NCI-H1694 (cell line): Measurements from ENCODE around the gene API5.
"Not testable (repeated sequence)": the region's sequence is repeated elsewhere in the genome, so short reads cannot be mapped to it uniquely, and the experiment has no call there.

Experiments
- DNase-seq: peaks from one replicate; lab custom pipeline; 2025; lab: John Stamatoyannopoulos, UW

API5 gene

DNA sequence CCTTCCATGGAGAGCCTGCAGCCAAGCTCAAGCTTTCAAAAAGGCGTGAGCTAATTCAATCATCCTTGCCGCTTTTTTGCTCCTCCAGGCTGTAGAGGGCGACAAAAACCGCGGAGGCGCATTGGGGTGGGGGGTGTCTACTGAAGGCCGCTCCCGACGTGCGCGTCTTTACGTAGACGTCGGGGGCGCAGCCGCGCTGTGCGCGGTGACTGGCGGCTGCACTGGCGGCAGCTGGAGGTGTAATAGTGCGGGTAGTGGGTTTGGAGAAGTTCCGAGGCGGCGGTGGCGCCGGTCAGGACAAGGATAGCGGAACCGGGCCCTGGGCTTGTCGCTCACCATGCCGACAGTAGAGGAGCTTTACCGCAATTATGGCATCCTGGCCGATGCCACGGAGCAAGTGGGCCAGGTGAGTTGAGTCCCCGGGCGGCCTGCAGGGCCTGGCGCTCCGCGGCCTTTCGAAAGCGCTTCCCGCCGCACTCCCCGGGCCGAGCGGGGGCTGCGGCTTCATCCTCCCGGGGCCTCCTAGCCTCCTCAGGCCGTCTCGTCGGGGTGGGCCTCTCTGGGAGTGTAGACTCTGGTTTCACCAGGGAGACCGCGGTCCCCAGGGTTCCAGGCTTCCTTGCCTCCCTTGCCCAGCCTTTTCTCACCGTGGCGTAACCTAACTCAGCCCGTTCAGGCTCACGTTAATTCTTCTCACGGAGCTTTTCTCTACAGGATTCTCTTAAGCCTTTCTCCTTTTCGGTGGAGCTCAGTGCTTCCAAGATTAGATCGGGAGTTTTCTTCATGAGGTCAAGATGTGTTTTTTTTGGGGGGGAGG lies at the start of gene API5:
TSS of gene API5 (plus strand) at position 206 of the 817 bp plus-strand sequence. CDS start at position 338, 132 bp downstream.
- DNase-seq: peak; percentile 91

DNA sequence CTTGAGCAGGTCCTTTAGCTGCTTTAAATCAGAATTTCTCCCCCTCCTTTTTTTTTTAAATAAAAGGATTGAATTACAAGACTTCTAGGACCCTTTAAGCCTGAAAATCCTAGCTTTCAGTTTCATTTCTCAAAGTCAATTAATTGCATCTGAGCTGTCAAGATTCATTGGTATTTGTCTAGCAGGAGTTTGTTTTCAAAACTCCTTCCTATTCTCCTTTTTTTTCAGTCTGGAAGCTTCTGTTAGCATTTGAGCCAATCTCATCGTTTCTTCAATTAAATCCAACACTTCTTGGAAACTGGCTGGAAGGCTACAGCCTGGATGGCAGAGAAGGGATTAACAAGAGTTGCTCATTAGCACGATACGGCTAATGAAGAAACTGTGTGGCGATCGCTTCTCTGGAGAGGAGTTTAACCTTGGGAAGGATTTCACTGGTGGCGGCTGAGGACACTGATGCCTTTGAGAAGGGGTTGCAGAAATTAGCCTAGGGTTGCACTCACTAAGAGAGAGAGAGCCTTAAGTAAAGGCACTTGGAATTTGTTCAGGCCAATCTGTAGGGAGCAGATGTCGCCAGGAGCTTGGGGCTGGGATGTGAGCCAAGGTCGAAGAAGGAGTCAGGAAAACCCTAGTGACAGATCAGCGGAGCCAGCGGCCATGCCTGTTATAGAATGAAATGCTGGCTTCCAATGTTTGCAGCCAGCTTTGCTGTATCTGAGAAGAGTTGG lies 43.8 kb upstream of the API5 start:
- no peak for DNase-seq

DNA sequence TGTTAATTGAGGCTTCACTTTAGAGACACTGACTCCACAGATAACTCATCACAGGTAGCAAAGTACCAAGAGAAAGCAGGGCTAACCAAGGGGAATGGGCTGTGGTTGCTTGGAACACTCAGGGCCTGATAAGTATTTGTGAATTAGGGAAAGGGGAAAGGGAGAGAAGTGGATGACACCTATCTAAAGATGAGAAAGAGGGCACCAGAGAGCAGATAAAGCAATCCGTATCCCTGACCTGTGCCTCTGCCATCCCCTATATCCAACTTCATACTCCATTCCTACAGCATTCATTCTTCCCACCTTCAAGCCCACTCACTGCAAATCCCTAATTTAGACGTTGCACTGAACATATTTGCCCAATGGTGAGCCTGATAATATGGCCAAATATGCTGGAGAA lies 43.0 kb upstream of the API5 start:
- no peak for DNase-seq

DNA sequence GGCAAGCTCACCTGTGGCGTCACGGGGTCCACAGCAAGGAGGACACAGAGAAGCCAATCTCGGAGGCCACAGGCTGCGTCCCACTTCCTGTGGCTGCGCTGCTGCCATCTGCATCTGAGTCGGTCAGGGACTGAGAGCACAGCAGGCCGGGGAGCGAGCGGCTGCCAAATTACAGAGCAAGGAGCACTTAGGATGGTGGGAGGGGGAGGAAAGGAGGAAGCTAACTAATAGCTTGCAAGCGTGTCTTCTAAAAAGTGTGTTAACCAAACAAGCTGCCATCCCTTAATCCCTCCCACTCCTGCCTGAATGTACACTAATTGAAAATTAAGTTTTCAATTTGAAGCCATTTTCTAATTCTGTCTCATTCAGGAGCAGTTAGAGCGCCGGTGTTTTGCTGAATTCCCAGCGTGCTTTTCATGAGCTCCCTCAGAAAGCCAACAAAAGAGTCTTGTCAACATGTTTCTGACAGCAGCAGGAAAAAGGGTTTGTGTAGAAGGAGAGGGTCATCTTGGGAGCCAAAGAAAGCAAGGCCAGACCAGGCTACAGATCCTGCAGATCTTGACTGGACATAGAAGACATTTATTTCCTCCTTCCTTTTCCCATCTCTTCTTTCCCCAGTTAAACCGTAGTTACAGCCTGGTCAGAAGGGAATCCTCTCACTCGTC lies 42.4 kb upstream of the API5 start:
- no peak for DNase-seq

DNA sequence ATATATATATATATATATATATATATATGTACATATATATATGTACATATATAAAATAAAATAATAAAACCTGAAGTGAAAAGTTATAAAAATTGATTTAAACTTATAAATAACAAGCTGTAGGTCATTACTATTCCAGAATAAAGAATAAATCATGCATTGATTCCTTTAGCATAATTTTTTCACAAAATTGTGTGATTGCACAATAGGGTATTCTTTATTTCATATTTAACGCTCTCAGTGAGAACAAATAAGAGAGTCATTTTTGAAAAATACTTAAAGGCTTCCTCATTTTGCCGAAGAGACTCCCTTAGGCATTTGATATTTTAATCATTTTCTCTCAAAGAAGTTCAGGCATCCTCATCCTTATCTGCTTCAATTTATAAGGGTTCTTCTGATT lies 41.3 kb upstream of the API5 start:
- DNase-seq: no peak

DNA sequence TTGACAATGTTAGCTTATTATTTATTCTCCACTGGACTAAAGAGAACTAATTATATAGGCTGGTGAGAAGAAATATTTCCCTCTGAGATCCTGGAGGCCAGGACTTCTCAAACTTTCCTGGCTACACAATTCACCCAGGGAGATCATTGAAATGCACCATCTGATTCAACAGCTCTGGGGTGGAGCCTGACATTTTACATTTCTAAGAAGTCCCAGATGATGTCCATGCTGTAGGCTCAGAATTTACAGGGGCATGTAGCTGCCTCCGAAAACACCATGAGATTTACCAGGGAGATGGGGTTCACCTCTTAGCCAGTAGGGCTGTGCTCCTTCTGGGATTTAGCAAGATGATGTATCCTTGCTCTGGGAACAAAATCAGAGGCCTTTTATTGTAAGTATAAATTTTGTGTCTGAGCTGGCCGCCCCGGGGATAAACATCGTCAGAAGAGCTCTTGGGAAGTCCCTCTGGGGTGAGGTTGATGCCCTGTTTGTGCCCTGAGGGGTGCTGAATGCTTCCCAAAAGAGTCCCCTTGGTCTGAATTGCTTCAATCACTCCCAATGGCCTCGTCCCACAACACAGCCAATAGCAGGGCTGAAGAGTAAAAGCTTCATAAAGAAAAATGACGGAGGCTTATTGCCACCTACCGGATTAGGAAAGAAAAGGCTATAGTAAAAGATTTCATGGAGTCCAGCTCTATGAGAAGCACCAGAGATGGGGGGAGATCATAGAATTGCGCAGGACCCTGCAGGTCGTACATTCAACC lies 33.4 kb upstream of the API5 start:
- DNase-seq: peak; percentile 7

DNA sequence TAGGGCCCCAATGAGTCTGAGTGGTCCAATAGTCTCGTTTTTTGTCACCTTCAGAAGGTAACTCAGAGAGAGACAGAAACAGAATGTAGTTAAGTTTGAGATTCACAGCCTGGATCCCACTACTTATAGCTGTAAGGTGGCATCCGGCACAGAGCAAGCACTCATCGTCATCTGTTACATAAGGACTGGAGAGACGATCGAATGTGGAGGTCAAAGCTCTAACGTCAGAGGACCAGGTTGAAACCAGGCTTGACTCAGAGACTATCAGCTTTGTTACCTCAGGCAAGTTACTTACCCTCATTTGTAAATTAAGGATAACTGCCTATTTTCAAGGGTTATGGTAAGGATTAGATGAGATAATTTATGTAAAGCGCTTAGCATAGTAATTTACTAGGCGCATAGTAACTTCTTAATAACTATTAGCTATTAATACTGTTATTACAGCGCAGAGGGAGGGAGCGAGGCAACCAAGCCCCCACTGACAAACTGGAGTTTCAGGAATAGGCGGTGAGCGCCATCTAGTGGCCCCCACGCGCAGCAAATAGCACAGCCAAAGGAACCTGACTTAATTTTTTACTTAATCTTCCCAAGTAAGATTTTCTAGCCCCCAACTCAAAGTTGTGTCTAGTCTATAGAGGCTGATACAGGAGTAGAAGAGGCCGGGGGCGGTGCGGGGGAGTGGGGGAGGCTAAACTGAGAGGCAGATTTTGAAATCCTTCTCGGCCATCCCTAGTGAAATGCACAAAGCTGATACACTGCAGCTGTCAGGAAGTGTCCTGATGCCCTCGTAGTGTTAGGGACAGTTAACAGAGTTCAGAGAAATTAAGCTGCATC lies 29.0 kb upstream of the API5 start:
- no peak for DNase-seq

DNA sequence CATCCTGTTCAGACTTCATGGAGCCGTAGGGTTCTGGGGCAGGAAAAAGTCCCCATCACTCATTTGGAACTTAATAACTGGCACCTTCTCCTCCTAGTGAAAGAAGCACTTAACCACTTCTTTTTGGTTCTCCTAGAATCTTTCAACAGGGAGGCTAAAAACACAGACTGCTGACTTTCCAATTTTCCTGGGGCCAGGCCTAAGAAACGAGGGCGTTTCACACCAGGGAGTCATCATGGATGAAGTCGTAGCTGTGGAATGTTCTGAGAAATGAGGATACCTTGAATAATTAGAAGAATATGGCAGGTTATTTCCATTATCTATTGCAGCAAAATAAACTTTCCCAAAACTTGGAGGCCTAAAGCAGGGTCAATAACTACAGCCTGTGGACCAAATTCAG lies 26.0 kb upstream of the API5 start:
- DNase-seq: no peak

DNA sequence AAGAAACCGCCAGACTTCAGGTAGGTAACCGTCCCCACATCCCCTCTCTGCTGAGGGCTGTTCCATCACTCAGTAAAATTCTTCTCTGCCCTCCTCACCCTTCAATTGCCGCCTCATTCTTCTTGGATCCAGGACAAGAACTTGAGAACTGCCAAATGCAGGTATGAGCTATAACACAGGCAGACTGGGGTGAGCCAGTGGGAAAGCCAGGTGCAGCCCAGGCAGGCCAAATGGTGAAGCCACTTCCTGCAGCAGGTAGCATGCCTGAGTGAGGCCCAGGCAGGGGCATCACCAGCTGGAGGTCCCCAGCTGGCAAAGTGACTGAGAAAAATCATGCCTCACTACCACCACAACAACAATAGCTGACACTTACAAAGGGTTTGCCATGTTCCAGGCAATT lies 22.4 kb upstream of the API5 start:
- DNase-seq: no peak

DNA sequence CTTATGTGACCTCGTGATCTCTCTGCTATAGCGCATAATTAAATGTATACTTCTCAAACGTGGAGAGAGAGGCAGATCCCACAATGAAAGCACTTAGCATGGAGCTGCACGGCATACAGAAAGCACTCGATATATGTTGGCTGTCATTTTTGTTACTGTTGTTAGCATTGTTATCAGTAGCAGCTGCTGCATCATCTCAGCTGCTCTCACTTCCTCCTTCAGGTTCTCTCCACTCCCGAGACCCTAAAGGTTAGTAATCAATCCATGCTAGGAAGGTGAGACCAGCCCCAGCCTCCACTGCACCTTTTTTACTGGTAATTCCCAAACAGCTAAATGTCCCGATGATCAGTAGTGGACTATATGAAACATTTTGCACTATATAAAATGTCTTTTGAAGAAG lies 13.4 kb upstream of the API5 start:
- no peak for DNase-seq

DNA sequence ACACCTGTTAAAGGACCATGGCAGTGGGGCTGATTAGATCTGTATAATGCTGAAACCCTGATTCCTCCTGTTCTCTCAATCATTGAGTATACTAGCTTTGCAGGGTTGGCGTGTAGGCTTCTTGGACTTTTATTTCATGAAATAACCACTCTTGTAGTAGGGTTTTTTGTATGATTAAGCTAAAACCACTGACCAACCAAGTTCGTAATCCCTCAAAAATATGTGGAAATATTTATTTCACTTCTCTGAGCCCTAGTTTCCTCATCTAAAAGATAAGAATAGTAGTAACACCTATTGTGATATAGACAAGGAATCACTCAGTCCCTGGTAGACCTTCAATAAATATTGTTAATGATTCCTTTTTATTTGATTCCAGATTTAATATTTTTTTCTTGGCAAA lies 4.2 kb downstream of the API5 start:
- no peak for DNase-seq

DNA sequence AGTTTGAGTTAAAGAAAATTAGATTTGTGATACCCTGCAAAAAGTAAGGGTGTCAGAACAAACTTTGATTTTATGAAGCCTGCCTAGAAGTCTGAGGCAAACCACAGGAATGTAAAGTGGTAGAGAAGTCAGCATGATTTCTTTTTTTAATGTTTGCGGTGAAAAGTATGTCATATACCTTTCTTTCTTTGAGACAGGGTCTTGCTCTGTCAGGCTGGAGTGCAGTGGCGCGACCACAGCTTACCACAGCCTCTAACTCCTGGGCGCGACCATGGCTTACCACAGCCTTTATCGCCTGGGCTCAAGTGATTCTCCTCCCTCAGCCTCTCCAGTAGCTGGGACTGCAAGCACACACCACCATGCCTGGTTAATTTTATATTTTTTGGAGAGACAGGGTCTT lies 4.7 kb downstream of the API5 start:
- no peak for DNase-seq

DNA sequence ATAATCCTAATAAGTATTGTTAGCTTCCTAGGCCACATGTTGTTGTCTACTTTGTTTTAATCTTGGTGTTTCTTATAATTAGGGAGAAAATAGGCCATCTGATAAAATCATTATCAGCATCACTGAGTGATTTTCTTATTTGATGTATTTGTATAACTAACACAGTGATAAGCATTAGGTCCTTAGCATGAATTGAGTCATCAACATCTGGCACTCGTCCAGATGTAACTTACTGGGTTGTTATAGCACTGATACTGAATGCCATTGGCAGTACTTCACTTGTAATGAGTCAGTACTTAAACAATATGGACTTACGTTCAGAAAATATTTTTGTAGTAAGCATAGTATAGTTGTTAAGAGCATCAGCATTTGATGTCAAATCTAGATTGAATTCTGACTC lies 16.2 kb downstream of the API5 start:
- peak; percentile 0 for DNase-seq

DNA sequence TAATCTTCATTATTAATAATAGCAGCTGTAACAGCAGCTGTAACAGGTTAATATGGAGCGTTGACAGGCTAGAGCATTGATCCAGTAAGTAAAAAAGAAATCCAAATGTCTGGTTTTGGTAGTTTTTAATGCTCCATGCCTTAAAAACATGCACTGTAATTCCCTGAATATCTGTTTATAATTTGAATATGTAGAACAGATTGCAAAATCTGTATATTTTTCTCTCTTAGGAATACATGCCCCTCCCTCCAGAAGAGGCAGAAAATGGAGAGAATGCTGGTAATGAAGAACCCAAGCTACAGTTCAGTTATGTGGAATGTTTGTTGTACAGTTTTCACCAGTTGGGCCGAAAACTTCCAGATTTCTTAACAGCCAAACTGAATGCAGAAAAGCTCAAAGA lies 16.7 kb downstream of the API5 start:
- DNase-seq: no peak

DNA sequence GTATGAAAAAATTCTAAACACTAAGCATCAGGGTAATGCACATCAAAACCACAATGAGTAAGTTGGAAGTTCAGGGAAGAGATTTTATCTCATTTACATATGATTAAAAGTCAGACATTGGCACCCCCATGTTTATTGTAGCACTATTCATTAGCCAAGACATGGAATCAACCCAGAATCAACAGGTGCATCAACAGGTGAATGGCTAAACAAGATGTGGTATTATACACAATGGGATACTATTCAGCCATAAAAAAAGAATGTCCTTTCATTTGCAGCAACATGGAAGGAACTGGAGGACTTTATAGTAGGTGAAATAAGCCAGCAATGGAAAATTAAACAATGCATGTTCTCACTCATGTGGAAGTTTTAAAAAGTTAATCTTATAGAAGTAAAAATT lies 29.4 kb downstream of the API5 start:
- no peak for DNase-seq

DNA sequence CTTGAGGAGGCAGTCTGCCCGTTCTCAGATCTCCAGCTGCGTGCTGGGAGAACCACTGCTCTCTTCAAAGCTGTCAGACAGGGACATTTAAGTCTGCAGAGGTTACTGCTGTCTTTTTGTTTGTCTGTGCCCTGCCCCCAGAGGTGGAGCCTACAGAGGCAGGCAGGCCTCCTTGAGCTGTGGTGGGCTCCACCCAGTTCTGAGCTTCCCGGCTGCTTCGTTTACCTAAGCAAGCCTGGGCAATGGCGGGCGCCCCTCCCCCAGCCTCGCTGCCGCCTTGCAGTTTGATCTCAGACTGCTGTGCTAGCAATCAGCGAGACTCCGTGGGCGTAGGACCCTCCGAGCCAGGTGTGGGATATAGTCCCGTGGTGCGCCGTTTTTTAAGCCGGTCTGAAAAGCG lies 39.6 kb downstream of the API5 start:
- DNase-seq: not testable (repeated sequence)

DNA sequence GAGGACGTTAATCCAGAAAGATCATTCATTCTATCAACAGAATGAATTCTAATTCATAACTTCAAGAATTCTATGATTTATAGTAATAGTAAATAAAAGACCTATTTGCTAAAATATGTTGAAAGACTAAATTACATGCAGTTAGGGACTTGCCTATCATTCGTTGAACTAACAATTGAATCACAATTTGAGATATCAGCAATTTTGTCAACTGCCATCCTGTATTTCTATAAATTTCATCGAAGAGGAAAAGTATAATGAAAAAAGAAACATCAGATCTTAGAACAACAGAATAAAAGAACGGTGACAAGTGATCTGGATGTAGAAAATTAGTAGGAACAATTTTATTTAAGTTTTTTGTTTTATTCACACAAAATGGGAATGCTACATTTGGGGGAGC lies 42.5 kb downstream of the API5 start:
- no peak for DNase-seq

DNA sequence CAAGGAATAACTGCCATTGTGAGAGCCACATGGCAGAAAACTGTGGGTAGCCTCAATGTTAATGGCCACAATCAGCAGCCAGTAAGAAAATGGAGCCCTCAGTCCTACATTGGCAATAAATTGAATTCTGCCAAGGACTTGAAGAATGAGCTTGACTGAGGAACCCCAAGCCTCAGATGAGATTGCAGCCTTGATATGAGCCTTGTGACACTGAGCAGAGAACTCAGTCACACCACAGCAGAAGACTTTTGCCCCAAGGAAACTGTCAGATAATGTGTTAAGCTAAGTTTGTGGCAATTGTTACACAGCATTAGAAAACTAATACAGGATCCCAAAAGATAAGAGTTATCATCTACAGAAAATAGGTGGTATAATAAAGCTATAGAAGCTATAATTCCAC lies 44.5 kb downstream of the API5 start:
- DNase-seq: no peak

DNA sequence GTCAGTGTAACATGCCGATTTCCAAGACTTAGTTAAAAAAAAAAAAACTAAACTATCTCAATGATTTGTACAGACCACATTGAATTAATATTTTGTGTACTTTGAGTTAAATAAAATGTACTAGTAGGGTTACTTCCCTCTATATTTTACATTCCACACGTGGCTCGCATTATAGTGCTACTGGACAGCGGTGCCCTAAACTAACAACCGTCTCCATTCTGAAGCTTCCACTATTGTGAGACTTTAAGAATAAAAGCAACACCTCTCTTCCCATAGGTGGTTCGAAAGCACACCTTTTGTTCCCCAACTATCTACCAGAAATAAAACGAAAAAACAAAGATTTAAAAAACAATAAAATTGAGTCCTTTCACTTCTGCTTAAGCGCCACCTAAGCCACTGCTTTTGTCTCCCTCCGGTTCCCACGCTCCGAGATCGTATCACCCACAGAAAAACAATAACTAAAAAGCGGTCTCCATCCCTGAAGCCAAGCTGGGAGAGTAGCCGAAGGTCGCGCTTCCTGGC lies 46.5 kb downstream of the API5 start:
- no peak for DNase-seq

DNA sequence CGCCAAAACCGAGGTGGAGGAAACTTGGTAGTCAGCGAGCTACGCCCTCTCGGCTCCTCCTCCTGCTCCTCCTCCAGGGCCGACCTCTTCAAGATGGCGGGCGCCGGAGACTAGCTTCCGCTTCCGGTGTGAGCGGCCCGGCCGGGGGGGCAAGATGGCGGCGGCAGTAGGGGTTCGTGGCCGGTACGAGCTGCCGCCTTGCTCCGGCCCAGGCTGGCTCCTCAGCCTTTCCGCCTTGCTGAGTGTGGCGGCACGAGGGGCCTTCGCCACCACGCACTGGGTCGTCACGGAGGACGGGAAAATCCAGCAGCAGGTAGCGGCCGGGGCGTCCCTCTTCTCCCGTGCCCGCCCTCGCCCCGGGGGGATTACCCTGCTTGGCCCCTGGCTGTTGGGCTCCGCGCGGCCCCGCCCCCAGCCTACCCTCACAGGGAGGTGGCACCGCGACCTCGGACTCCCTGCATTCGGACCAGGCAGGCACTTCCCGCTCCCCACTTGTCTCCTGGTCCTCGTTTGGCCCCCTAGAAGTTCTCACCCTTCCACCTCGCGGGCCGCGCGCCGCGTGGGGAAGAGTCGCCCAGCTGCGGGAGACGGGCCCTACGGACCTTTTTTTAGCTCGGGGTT lies 47.1 kb downstream of the API5 start, which contains the start of gene TTC17:
TSS of gene TTC17 (plus strand) at position 120 of the 621 bp plus-strand sequence. CDS start at position 155, 35 bp downstream.
- peak; percentile 80 for DNase-seq

DNA sequence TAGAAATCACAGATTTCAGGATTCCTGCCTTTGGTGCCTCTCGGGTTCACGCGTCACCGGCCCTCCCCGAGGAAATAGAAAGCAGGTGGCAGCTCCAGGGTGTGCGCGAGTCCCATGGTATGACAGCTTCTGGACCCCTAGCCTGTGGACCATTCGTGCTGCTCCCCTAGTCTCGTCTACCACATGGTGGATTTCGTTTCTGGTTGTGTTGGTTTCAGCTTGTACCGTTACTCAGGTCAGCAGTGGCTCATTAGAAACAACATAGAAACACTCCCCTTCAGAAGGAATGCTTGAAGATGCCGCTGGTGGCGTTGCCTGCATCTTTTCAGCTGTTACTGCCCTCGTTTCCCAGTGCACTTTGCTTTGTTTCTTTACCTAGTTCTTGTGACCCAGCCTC lies 47.6 kb downstream of the API5 start:
- no peak for DNase-seq
